Smooth muscle cell (in vitro differentiated cells): Measurements from ENCODE around the gene JAG2. TPM values are rescaled to one million over a fixed set of nuclear protein-coding genes. Genes with fewer than 3 reads are reported as not detected.

ENCODE experiments used
- DNase-seq: peaks from one replicate; lab custom pipeline; 2025; ENCODE audit not compliant: unreplicated experiment; lab: John Stamatoyannopoulos, UW
- H2AFZ ChIP-seq: fragments of 200-600 bp; sonication (generic); 2 replicates; pipeline ENCODE4 v1.6.0; 2016; ENCODE audit warnings: antibody characterized with exemption, low read depth, mild to moderate bottlenecking
- H3F3A ChIP-seq: fragments of 200-600 bp; sonication (generic); 2 replicates; pipeline ENCODE4 v1.6.0; 2017; ENCODE audit warnings: antibody characterized with exemption, low read depth
- H3K27ac ChIP-seq: fragments of 200-600 bp; sonication (generic); 2 replicates; pipeline ENCODE4 v1.5.1; 2016; ENCODE audit warnings: low read depth, mild to moderate bottlenecking
- H3K27me3 ChIP-seq: fragments of 200-600 bp; sonication (generic); 2 replicates; pipeline ENCODE4 v1.6.1; 2016; ENCODE audit warnings: low read depth, mild to moderate bottlenecking
- H3K36me3 ChIP-seq: fragments of 200-600 bp; sonication (generic); 2 replicates; pipeline ENCODE4 v1.5.1; 2016; ENCODE audit warnings: low read depth
- H3K4me1 ChIP-seq: fragments of 200-600 bp; sonication (generic); 2 replicates; pipeline ENCODE4 v1.5.1; 2016; ENCODE audit warnings: low read depth
- H3K4me2 ChIP-seq: fragments of 200-600 bp; sonication (generic); 2 replicates; pipeline ENCODE4 v1.6.0; 2016; ENCODE audit warnings: mild to moderate bottlenecking
- H3K4me3 ChIP-seq: fragments of 200-600 bp; sonication (generic); 2 replicates; pipeline ENCODE4 v1.5.1; 2016; ENCODE audit warnings: mild to moderate bottlenecking
- H3K79me2 ChIP-seq: fragments of 200-600 bp; sonication (generic); 2 replicates; pipeline ENCODE4 v1.6.0; 2016; ENCODE audit warnings: low read depth, mild to moderate bottlenecking
- H3K9ac ChIP-seq: fragments of 200-600 bp; sonication (generic); 2 replicates; pipeline ENCODE4 v1.6.0; 2016; ENCODE audit warnings: low read depth
- H3K9me3 ChIP-seq: fragments of 200-600 bp; sonication (generic); replicated peaks from 2 replicates; pipeline ENCODE4 v1.5.1; 2016; ENCODE audit warnings: low read depth
- H4K20me1 ChIP-seq: fragments of 200-600 bp; sonication (generic); 2 replicates; pipeline ENCODE4 v1.6.0; 2016; ENCODE audit warnings: low read depth
- CTCF ChIP-seq: fragments of 200-600 bp; sonication (generic); IDR thresholded peaks from 2 replicates; pipeline ENCODE4 v1.5.1; 2017; ENCODE audit warnings: borderline replicate concordance, mild to moderate bottlenecking, antibody characterized with exemption; ENCODE audit not compliant: insufficient read depth, poor library complexity, severe bottlenecking
- WGBS: methylation state at CpG from one replicate; pipeline ENCODE4 v1.1.7; 2016; ENCODE audit warnings: low lambda C conversion rate; 5-methylcytosine and 5-hydroxymethylcytosine counted together
- polyA plus RNA-seq: library from polyadenylated mRNA; unstranded; fragments of >200 nt; fragmentation: Nextera tagmentation; extraction: Ambion mirVana; gene quantifications from 2 replicates; pipeline ENCODE4 v1.2.1, GENCODE V29; 2016
- total RNA-seq: library from RNA; depleted of rRNA; stranded (reverse); fragments of >200 nt; gene quantifications from 2 replicates; pipeline ENCODE4 v1.2.3, GENCODE V29; 2014

JAG2 gene
- total and polyA plus RNA-seq, 2 experiments from 2014 or later = 5.0 to 5.8 TPM

GRCh38 chr14:105120056-105120455, 48.5 kb downstream of the JAG2 start:
- no peak overlapping the region for H3K4me3 ChIP-seq
- no peak for TF ChIP-seq CTCF
- 66% methylated on average over 6 of the region's 6 CpGs for WGBS
- no peaks in the 10 kb centered on the region for H3K36me3 ChIP-seq
- H3K27me3 ChIP-seq = peaks cover 6% of the 10 kb centered on the region
- no peaks in the 10 kb centered on the region for H4K20me1 ChIP-seq
- H3K4me2 ChIP-seq = no peak overlapping the region
- DNase-seq = no peak
- H3K9me3 ChIP-seq = no peaks in the 10 kb centered on the region
- H3F3A ChIP-seq = no peaks in the 10 kb centered on the region
- no peaks in the 10 kb centered on the region for H3K4me1 ChIP-seq
- H3K79me2 ChIP-seq = no peaks in the 10 kb centered on the region
- no peak overlapping the region for H3K9ac ChIP-seq
- no peak overlapping the region for H3K27ac ChIP-seq
- no peak overlapping the region for H2AFZ ChIP-seq

GRCh38 chr14:105119408-105120025, 49.1 kb downstream of the JAG2 start:
- WGBS = 83% methylated on average over 12 of the region's 12 CpGs
- no peaks in the 10 kb centered on the region for H3K79me2 ChIP-seq
- no peaks in the 10 kb centered on the region for H3K9me3 ChIP-seq
- no peaks in the 10 kb centered on the region for H3F3A ChIP-seq
- H3K4me1 ChIP-seq = no peaks in the 10 kb centered on the region
- H3K27me3 ChIP-seq = peaks cover 2% of the 10 kb centered on the region
- no peak overlapping the region for H3K9ac ChIP-seq
- H3K4me2 ChIP-seq = peak overlapping the region; percentile 9
- no peak for DNase-seq
- no peak overlapping the region for H3K27ac ChIP-seq
- no peak overlapping the region for H2AFZ ChIP-seq
- no peaks in the 10 kb centered on the region for H4K20me1 ChIP-seq
- H3K36me3 ChIP-seq = no peaks in the 10 kb centered on the region
- no peak overlapping the region for H3K4me3 ChIP-seq
- no peak for TF ChIP-seq CTCF

GRCh38 chr14:105118646-105119407, 49.7 kb downstream of the JAG2 start:
- Histone ChIP-seq H3K27ac (no peak overlapping the region), H3K27me3 (no peaks in the 10 kb centered on the region), H2AFZ (no peak overlapping the region), H3K79me2 (no peaks in the 10 kb centered on the region), H3K9me3 (no peaks in the 10 kb centered on the region), H3K4me2 (peak overlapping the region; percentile 9), H3K36me3 (no peaks in the 10 kb centered on the region), H3F3A (no peaks in the 10 kb centered on the region), H3K9ac (no peak overlapping the region), H3K4me1 (no peaks in the 10 kb centered on the region), H4K20me1 (no peaks in the 10 kb centered on the region), H3K4me3 (no peak overlapping the region)
- no peak for DNase-seq
- TF ChIP-seq CTCF = no peak
- WGBS = 73% methylated on average over 11 of the region's 11 CpGs
